MM.1S (cell line): Measurements from ENCODE around the gene POLR2H.

Experiments used
- DNase-seq: peaks from one replicate; pipeline ENCODE4 v3.0.0-alpha.2; 2015
- H2AFZ ChIP-seq: fragments of 300-600 bp; sonication (generic); 2 replicates; pipeline ENCODE4 v1.6.0; 2016; ENCODE audit warnings: antibody characterized with exemption, low read length
- H3F3A ChIP-seq: fragments of 300-600 bp; sonication (generic); 2 replicates; pipeline ENCODE4 v1.6.1; 2016; ENCODE audit warnings: mild to moderate bottlenecking, antibody characterized with exemption, low read length, moderate library complexity, mixed read lengths; ENCODE audit not compliant: insufficient read depth
- H3K27ac ChIP-seq: fragments of 300-600 bp; sonication (generic); 2 replicates; pipeline ENCODE4 v1.5.1; 2016; ENCODE audit warnings: mild to moderate bottlenecking, low read length
- H3K27me3 ChIP-seq: fragments of 300-600 bp; sonication (generic); replicated peaks from 2 replicates; pipeline ENCODE4 v1.6.0; 2016; ENCODE audit warnings: low read length; ENCODE audit not compliant: insufficient read depth
- H3K36me3 ChIP-seq: fragments of 300-600 bp; sonication (generic); replicated peaks from 2 replicates; pipeline ENCODE4 v1.6.1; 2016; ENCODE audit warnings: mild to moderate bottlenecking, low read length, mixed read lengths; ENCODE audit not compliant: insufficient read depth
- H3K4me1 ChIP-seq: fragments of 300-600 bp; sonication (generic); 2 replicates; pipeline ENCODE4 v1.6.1; 2016; ENCODE audit warnings: low read length, mixed read lengths
- H3K4me2 ChIP-seq: fragments of 300-600 bp; sonication (generic); 2 replicates; pipeline ENCODE4 v1.6.0; 2016; ENCODE audit warnings: low read depth, low read length
- H3K4me3 ChIP-seq: fragments of 300-600 bp; sonication (generic); 2 replicates; pipeline ENCODE4 v1.5.1; 2016; ENCODE audit warnings: low read length, mixed read lengths
- H3K79me2 ChIP-seq: fragments of 300-600 bp; sonication (generic); 2 replicates; pipeline ENCODE4 v1.6.1; 2016; ENCODE audit warnings: mixed run types, low read length, mixed read lengths
- H3K9ac ChIP-seq: fragments of 300-600 bp; sonication (generic); 2 replicates; pipeline ENCODE4 v1.6.1; 2016; ENCODE audit warnings: low read length, mixed read lengths
- H3K9me2 ChIP-seq: fragments of 300-600 bp; sonication (generic); replicated peaks from 2 replicates; pipeline ENCODE4 v1.6.1; 2016; ENCODE audit warnings: mild to moderate bottlenecking, low read length, mixed read lengths; ENCODE audit not compliant: insufficient read depth
- H3K9me3 ChIP-seq: fragments of 300-600 bp; sonication (generic); replicated peaks from 2 replicates; pipeline ENCODE4 v1.6.1; 2016; ENCODE audit warnings: mild to moderate bottlenecking, low read length, mixed read lengths; ENCODE audit not compliant: insufficient read depth
- H4K20me1 ChIP-seq: fragments of 300-600 bp; sonication (generic); 2 replicates; pipeline ENCODE4 v1.6.1; 2016; ENCODE audit warnings: mild to moderate bottlenecking, low read length, moderate library complexity, mixed read lengths; ENCODE audit not compliant: insufficient read depth
- CTCF ChIP-seq: fragments of 300-600 bp; sonication (generic); IDR thresholded peaks from 2 replicates; pipeline ENCODE4 v1.5.1; 2016; ENCODE audit warnings: antibody characterized with exemption, low read length, mixed read lengths
- EZH2 ChIP-seq: fragments of 300-600 bp; sonication (generic); optimal IDR thresholded peaks from 2 replicates; pipeline ENCODE3; 2017; ENCODE audit warnings: low read depth, mild to moderate bottlenecking, antibody characterized with exemption, low read length, mixed read lengths
- EZH2phosphoT487 ChIP-seq: fragments of 300-600 bp; sonication (generic); IDR thresholded peaks from 2 replicates; pipeline ENCODE4 v1.6.1; 2018; ENCODE audit warnings: antibody characterized with exemption, low read length

POLR2H gene

GRCh38 chr3:184317201-184317600, 44.3 kb upstream of the POLR2H start:
- Histone ChIP-seq H4K20me1 (peaks cover 55% of the 10 kb centered on the region), H3K27me3 (no peaks in the 10 kb centered on the region), H3K36me3 (peaks cover 29% of the 10 kb centered on the region), H3K9me2 (no peaks in the 10 kb centered on the region), H3K79me2 (peaks cover 76% of the 10 kb centered on the region), H3K9me3 (no peaks in the 10 kb centered on the region), H3K4me1 (peaks cover 9% of the 10 kb centered on the region; the same call in 1 of the 2 replicates), H2AFZ (no peak overlapping the region), H3K27ac (no peak overlapping the region), H3K4me3 (0 out of 2 replicates have a peak overlapping the region, but pooled peaks have one; percentile 95), H3K4me2 (peak overlapping the region; percentile 77; the same call in 1 of the 2 replicates), H3K9ac (no peak overlapping the region), H3F3A (no peaks in the 10 kb centered on the region; the same call in 1 of the 2 replicates)
- no peak for TF ChIP-seq EZH2
- no peak for TF ChIP-seq CTCF
- TF ChIP-seq EZH2phosphoT487, result no peak
- no peak for DNase-seq

- H3K27me3 ChIP-seq, result no peaks in the 10 kb centered on the region
- H3K4me3 ChIP-seq, result no peak overlapping the region
- H3K79me2 ChIP-seq, result peaks cover 99% of the 10 kb centered on the region
- no peak overlapping the region for H3K9ac ChIP-seq
- peaks cover 9% of the 10 kb centered on the region; the same call in 1 of the 2 replicates for H3K4me1 ChIP-seq
- H4K20me1 ChIP-seq, result peaks cover 55% of the 10 kb centered on the region
- H3K27ac ChIP-seq, result no peak overlapping the region
- TF ChIP-seq CTCF (no peak), EZH2phosphoT487 (no peak), EZH2 (no peak)
- no peak overlapping the region for H2AFZ ChIP-seq
- DNase-seq, result no peak
- no peaks in the 10 kb centered on the region for H3F3A ChIP-seq
- no peaks in the 10 kb centered on the region for H3K9me2 ChIP-seq
- H3K4me2 ChIP-seq, result no peak overlapping the region
- H3K9me3 ChIP-seq, result no peaks in the 10 kb centered on the region
- H3K36me3 ChIP-seq, result peaks cover 56% of the 10 kb centered on the region
These were observed 41.4 kb upstream of the POLR2H start for GRCh38 chr3:184320104-184320445.

GRCh38 chr3:184321666-184322065, 39.8 kb upstream of the POLR2H start:
- H3K4me2 ChIP-seq, result no peak overlapping the region
- no peak overlapping the region for H2AFZ ChIP-seq
- H3F3A ChIP-seq, result no peaks in the 10 kb centered on the region
- no peak overlapping the region for H3K27ac ChIP-seq
- no peak for DNase-seq
- no peak overlapping the region for H3K4me3 ChIP-seq
- H3K4me1 ChIP-seq, result no peaks in the 10 kb centered on the region
- no peaks in the 10 kb centered on the region for H3K9me2 ChIP-seq
- no peaks in the 10 kb centered on the region for H3K27me3 ChIP-seq
- H3K36me3 ChIP-seq, result peaks cover 71% of the 10 kb centered on the region
- TF ChIP-seq EZH2phosphoT487 (no peak), CTCF (no peak), EZH2 (no peak)
- H3K79me2 ChIP-seq, result peaks cover 99% of the 10 kb centered on the region
- no peak overlapping the region for H3K9ac ChIP-seq
- H4K20me1 ChIP-seq, result peaks cover 46% of the 10 kb centered on the region
- no peaks in the 10 kb centered on the region for H3K9me3 ChIP-seq
